ENCODE measurements around the gene SNRNP40.
"Not testable (repeated sequence)": the region's sequence is repeated elsewhere in the genome, so short reads cannot be mapped to it uniquely, and the experiment has no call there.

SNRNP40 gene

DNA sequence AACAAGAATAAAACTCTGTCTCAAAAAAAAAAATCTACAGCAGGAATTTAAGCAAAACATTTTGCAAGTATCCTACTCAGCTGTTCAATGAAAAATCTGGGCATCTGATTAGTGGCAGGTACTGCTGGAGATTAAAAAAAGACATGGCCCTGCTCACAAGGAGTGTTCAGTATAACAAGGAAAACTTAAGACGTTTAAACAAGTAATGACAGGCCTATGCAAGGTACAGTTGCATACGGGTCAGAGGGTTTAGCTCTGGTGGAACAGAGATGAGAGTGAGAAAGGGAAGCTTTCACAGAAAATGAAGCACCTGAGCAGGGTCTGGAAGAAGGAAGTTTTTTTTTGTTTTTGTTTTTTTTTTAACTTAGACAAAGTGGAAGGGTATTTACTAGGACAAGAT is 23.0 kb downstream of the SNRNP40 start:
- Histone ChIP-seq H3K4me2 (ENCODE audit: low read length) (no peak overlapping the region), H3K4me1 (ENCODE audit: control insufficient read depth, insufficient read depth, low read length) (no peaks in the 10 kb centered on the region), H3K36me3 (ENCODE audit: insufficient read depth, low read length) (peaks cover 57% of the 10 kb centered on the region), H3K9me3 (replicated peaks; ENCODE audit: low read length) (no peaks in the 10 kb centered on the region), H3K4me3 (ENCODE audit: low read length) (no peak overlapping the region), H3K27me3 (ENCODE audit: control insufficient read depth, insufficient read depth, low read length) (no peaks in the 10 kb centered on the region), H3K9ac (ENCODE audit: low read depth, low read length) (no peak overlapping the region)

DNA sequence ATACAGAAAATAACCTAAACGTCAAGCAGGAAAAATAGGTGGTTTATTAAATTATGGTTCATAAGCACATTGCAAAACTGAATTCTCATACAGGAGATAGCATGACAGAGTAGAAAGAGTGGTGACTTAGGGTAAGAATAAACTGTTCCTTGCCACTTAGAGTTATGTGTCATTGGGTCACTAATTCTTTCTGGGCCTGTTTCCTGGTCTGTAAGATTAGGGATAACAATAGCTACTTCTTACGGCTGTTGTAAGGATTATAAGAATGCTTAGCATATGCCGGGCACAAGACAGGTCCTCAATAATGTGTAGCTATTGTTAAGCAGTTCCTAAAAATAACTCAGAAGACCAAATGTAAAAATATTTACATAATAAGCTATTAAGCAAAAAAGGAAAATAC is 24.2 kb downstream of the SNRNP40 start:
- Histone ChIP-seq H3K4me2 (ENCODE audit: low read length) (no peak overlapping the region), H3K27me3 (ENCODE audit: control insufficient read depth, insufficient read depth, low read length) (no peaks in the 10 kb centered on the region), H3K9me3 (replicated peaks; ENCODE audit: low read length) (no peaks in the 10 kb centered on the region), H3K4me3 (ENCODE audit: low read length) (no peak overlapping the region), H3K36me3 (ENCODE audit: insufficient read depth, low read length) (peaks cover 61% of the 10 kb centered on the region), H3K4me1 (ENCODE audit: control insufficient read depth, insufficient read depth, low read length) (no peaks in the 10 kb centered on the region), H3K9ac (ENCODE audit: low read depth, low read length) (no peak overlapping the region)

DNA sequence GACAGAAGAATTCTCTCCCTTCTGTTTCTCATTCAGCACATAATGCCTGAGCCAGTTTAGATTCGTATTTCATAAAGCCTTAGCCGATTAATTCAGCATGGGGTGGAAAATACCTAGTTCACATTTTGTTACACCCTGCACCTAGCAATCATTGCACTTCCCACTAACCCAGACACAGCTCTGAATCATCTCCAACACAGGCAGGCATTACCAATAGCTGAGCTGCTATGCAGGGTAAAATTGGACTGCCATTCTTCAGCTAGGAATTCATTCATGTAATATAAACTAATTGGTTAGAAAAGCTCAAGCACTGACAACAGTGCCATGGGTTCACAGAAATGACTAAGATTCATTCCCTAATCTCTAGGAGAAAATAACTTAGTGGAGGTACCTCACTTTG is 30.0 kb downstream of the SNRNP40 start:
- H3K4me1 ChIP-seq (ENCODE audit: control insufficient read depth, insufficient read depth, low read length) = no peaks in the 10 kb centered on the region
- H3K27me3 ChIP-seq (ENCODE audit: control insufficient read depth, insufficient read depth, low read length) = no peaks in the 10 kb centered on the region
- no peak overlapping the region for H3K4me2 ChIP-seq (ENCODE audit: low read length)
- no peak overlapping the region for H3K9ac ChIP-seq (ENCODE audit: low read depth, low read length)
- no peaks in the 10 kb centered on the region for H3K9me3 ChIP-seq (replicated peaks; ENCODE audit: low read length)
- H3K36me3 ChIP-seq (ENCODE audit: insufficient read depth, low read length) = peaks cover 58% of the 10 kb centered on the region
- H3K4me3 ChIP-seq (ENCODE audit: low read length) = no peak overlapping the region

DNA sequence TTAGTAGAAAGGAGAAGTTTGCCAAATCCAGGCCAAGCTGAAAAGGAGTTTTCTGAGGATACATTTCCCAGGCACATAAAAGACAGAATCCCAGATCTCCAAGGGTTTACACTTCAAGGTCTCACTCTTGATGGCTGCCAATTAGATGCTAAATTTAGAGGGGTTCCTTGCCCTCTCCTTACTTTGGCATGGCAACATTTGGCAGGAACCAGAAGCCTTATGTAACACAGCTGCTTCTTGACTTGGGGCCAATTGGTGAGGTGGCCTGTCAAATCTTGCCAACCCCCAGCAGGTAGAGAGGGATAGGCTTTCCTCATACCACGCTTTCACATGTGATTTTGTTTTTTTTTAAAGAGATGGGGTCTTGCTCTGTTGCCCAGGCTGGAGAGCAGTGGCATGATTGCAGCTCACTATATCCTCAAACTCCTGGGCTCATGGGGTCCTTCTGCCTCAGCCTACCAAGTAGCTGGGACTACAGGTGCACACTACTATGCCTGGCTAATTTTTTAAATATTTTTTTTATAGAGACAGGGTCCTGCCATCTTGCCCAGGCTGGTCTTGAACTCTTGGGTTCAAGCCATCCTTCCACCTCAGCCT is 31.7 kb downstream of the SNRNP40 start:
- Histone ChIP-seq H3K4me3 (ENCODE audit: low read length) (no peak overlapping the region), H3K36me3 (ENCODE audit: insufficient read depth, low read length) (peaks cover 53% of the 10 kb centered on the region)

DNA sequence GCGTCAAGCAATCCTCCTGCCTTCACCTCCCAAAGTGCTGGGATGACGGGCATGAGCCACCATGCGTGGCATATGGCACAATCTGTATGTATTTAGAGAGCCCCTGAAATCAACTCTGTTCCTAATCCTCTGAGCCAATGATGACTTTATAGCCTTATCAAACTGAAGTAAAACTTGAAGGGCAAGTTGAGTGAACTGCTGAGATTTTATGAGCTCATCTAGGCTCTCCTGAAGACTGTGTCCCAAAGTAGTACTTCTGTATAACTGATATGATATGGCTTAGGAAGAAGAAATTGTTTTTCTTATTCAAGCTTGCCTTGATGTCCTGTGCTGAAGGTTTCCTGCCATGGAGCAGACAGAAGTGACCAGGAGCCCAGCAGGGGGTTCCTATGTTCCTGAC is 33.2 kb downstream of the SNRNP40 start:
- H3K4me2 ChIP-seq (ENCODE audit: low read length) = no peak overlapping the region
- H3K4me1 ChIP-seq (ENCODE audit: control insufficient read depth, insufficient read depth, low read length) = no peaks in the 10 kb centered on the region
- no peak overlapping the region for H3K9ac ChIP-seq (ENCODE audit: low read depth, low read length)
- H3K36me3 ChIP-seq (ENCODE audit: insufficient read depth, low read length) = peaks cover 54% of the 10 kb centered on the region
- H3K27me3 ChIP-seq (ENCODE audit: control insufficient read depth, insufficient read depth, low read length) = no peaks in the 10 kb centered on the region
- no peak overlapping the region for H3K4me3 ChIP-seq (ENCODE audit: low read length)
- no peaks in the 10 kb centered on the region for H3K9me3 ChIP-seq (replicated peaks; ENCODE audit: low read length)

More for the DNA sequence above, 31.7 kb downstream of the SNRNP40 start:
- H3K27me3 ChIP-seq (ENCODE audit: control insufficient read depth, insufficient read depth, low read length) = no peaks in the 10 kb centered on the region
- no peak overlapping the region for H3K9ac ChIP-seq (ENCODE audit: low read depth, low read length)
- no peak overlapping the region for H3K4me2 ChIP-seq (ENCODE audit: low read length)
- H3K9me3 ChIP-seq (replicated peaks; ENCODE audit: low read length) = no peaks in the 10 kb centered on the region
- no peaks in the 10 kb centered on the region for H3K4me1 ChIP-seq (ENCODE audit: control insufficient read depth, insufficient read depth, low read length)

DNA sequence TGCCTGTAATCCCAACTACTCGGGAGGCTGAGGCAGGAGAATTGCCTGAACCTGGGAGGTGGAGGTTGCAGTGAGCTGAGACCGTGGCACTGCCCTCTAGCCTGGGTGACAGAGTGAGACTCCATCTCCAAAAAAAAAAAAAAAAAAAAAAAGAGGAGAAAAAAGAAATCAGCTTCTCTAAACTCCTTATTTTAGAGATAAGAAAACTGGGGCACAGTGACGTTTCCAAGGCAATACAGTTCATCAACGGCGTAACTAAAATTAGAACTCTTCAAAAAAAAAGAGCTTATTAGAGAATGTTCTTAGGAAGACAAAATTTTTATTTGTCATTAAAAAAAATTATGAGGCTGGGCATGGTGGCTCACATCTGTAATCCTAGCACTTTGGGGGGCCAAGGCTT is 34.2 kb downstream of the SNRNP40 start:
- H3K9me3 ChIP-seq (replicated peaks; ENCODE audit: low read length); H3K27me3 ChIP-seq (ENCODE audit: control insufficient read depth, insufficient read depth, low read length); H3K4me1 ChIP-seq (ENCODE audit: control insufficient read depth, insufficient read depth, low read length); H3K9ac ChIP-seq (ENCODE audit: low read depth, low read length); H3K4me2 ChIP-seq (ENCODE audit: low read length); H3K4me3 ChIP-seq (ENCODE audit: low read length): not testable (repeated sequence)
- peaks cover 54% of the 10 kb centered on the region for H3K36me3 ChIP-seq (ENCODE audit: insufficient read depth, low read length)

DNA sequence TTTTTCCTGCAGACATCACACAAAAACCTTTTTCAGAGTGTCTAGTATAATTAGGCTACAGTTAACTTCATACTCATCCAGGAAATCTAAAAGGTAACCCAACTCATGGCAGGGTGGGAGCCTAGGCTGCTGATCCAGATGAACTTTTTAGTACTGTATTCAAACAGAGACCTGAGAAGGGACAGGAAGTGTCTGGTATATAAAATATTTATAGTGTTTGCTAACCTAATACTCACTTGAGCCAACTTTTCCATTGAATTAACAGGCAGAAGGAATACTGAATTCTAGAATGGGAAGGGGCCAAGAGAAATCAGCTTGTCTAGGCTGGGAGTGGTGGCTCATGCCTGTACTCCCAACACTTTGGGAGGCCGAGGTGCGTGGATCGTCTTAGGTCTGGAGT is 34.7 kb downstream of the SNRNP40 start:
- no peaks in the 10 kb centered on the region for H3K4me1 ChIP-seq (ENCODE audit: control insufficient read depth, insufficient read depth, low read length)
- peaks cover 57% of the 10 kb centered on the region for H3K36me3 ChIP-seq (ENCODE audit: insufficient read depth, low read length)
- no peaks in the 10 kb centered on the region for H3K27me3 ChIP-seq (ENCODE audit: control insufficient read depth, insufficient read depth, low read length)
- no peak overlapping the region for H3K4me2 ChIP-seq (ENCODE audit: low read length)
- H3K9me3 ChIP-seq (replicated peaks; ENCODE audit: low read length) = no peaks in the 10 kb centered on the region
- H3K4me3 ChIP-seq (ENCODE audit: low read length) = no peak overlapping the region
- no peak overlapping the region for H3K9ac ChIP-seq (ENCODE audit: low read depth, low read length)

DNA sequence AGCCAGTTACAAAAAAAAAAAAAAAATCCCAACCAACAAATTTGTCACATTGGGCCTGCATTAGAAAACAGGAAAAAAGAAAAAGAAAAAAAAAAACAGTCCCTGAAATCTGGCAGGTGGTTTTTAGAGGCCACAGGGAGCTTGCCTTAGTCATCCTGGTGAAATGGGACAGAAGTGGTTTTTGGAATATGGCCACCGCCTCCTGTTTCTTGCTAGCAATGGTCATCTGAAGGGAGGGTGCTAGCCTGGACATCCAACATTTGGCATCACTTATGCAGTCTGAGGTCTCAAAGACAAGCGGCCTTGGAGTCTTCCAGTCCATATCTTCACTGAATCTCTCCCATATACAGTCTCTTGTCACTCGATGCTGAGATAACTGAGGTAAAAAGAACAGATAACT is 36.8 kb downstream of the SNRNP40 start:
- Histone ChIP-seq H3K36me3 (ENCODE audit: insufficient read depth, low read length) (peaks cover 49% of the 10 kb centered on the region), H3K4me3 (ENCODE audit: low read length) (no peak overlapping the region), H3K9ac (ENCODE audit: low read depth, low read length) (no peak overlapping the region), H3K4me2 (ENCODE audit: low read length) (no peak overlapping the region), H3K4me1 (ENCODE audit: control insufficient read depth, insufficient read depth, low read length) (no peaks in the 10 kb centered on the region), H3K9me3 (replicated peaks; ENCODE audit: low read length) (no peaks in the 10 kb centered on the region), H3K27me3 (ENCODE audit: control insufficient read depth, insufficient read depth, low read length) (no peaks in the 10 kb centered on the region)

DNA sequence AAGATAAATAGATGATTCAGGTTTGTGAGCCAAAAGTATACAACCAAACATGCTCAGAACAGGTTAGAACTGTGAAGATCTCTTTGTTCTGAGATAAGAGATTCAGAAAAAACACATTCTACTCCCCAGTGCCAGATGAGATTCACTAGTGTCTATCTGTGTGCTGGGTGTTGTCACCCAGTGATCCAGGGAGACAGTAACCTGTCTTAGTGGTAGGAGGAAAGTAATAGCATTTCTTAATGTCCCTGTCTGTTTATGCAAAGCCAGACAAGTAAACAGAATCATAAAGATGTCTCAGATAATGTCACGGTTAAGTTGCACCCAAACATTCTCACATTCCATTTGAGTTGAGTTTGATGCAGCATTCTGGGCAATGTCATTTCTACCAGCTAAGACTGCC is 38.0 kb downstream of the SNRNP40 start:
- Histone ChIP-seq H3K9ac (ENCODE audit: low read depth, low read length) (no peak overlapping the region), H3K4me3 (ENCODE audit: low read length) (no peak overlapping the region), H3K4me2 (ENCODE audit: low read length) (no peak overlapping the region), H3K27me3 (ENCODE audit: control insufficient read depth, insufficient read depth, low read length) (no peaks in the 10 kb centered on the region), H3K9me3 (replicated peaks; ENCODE audit: low read length) (no peaks in the 10 kb centered on the region), H3K4me1 (ENCODE audit: control insufficient read depth, insufficient read depth, low read length) (no peaks in the 10 kb centered on the region), H3K36me3 (ENCODE audit: insufficient read depth, low read length) (peaks cover 44% of the 10 kb centered on the region)

DNA sequence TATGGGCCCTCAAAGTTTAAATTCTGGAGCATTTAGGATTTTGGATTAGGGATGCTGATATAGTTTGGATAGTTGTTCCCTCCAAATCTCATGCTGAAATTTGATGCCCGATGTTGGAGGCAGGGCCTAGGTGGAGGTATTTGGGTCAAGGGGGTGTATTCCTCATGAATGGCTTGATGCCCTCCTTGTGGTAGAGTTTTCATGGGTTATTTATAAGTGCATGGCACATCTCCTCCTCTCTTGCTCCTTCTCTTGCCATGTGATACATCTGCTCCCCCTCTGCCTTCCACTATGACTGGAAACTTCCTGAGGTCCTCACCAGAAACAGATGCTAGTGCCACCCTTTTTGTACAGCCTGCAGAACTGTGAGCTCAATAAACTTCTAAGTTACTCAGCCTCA is 39.4 kb downstream of the SNRNP40 start:
- H3K9me3 ChIP-seq (replicated peaks; ENCODE audit: low read length) = no peaks in the 10 kb centered on the region
- H3K4me1 ChIP-seq (ENCODE audit: control insufficient read depth, insufficient read depth, low read length) = no peaks in the 10 kb centered on the region
- H3K36me3 ChIP-seq (ENCODE audit: insufficient read depth, low read length) = peaks cover 40% of the 10 kb centered on the region

DNA sequence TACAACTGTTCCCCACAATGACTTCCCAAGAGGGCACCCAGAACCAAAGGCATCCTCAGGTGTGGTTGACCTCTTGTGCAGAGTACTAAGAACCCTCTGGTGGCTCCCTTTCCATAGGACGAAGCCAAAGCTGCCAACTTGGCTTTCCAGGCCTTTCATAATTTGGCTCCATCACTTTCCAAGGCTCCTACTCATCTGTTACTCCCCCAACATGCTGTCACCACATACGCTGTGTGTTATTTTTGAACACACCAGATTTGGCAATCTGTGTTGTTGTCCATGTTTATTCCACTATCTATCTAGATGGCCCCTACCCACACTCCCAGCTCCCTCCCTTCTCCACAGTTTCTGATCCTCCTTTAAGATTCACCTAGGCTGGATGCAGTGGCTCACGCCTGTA is 46.7 kb downstream of the SNRNP40 start:
- Histone ChIP-seq H3K4me2 (ENCODE audit: low read length) (no peak overlapping the region), H3K9ac (ENCODE audit: low read depth, low read length) (no peak overlapping the region)

More for the DNA sequence above, 39.4 kb downstream of the SNRNP40 start:
- no peaks in the 10 kb centered on the region for H3K27me3 ChIP-seq (ENCODE audit: control insufficient read depth, insufficient read depth, low read length)
- H3K4me2 ChIP-seq (ENCODE audit: low read length) = no peak overlapping the region
- no peak overlapping the region for H3K4me3 ChIP-seq (ENCODE audit: low read length)
- no peak overlapping the region for H3K9ac ChIP-seq (ENCODE audit: low read depth, low read length)

DNA sequence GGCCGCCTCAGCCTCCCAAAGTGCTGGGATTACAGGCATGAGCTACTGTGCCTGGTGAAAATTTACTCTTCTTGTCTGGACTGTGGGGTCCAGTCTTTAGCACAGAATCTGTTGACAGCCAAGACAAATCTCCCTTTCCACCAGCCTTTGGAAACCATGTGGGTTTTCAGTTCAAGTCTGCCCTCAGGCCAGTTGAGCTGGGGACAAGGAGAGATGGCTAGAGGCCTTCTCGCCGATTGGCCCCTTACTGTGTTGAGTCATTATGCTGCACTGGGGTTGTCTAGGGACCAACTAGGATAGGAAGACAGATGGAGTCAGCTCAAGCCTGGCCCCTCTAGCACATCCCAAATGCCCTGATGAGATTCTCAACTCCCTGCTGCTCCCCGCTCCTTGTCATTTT is 48.3 kb downstream of the SNRNP40 start:
- H3K4me2 ChIP-seq (ENCODE audit: low read length) = no peak overlapping the region

More for the DNA sequence above, 46.7 kb downstream of the SNRNP40 start:
- H3K9me3 ChIP-seq (replicated peaks; ENCODE audit: low read length) = no peaks in the 10 kb centered on the region
- H3K4me1 ChIP-seq (ENCODE audit: control insufficient read depth, insufficient read depth, low read length) = no peaks in the 10 kb centered on the region
- H3K4me3 ChIP-seq (ENCODE audit: low read length) = no peak overlapping the region
- H3K27me3 ChIP-seq (ENCODE audit: control insufficient read depth, insufficient read depth, low read length) = no peaks in the 10 kb centered on the region
- H3K36me3 ChIP-seq (ENCODE audit: insufficient read depth, low read length) = no peaks in the 10 kb centered on the region

More for the DNA sequence above, 48.3 kb downstream of the SNRNP40 start:
- H3K4me3 ChIP-seq (ENCODE audit: low read length) = no peak overlapping the region
- peaks cover 8% of the 10 kb centered on the region for H3K27me3 ChIP-seq (ENCODE audit: control insufficient read depth, insufficient read depth, low read length)
- no peaks in the 10 kb centered on the region for H3K9me3 ChIP-seq (replicated peaks; ENCODE audit: low read length)
- no peak overlapping the region for H3K9ac ChIP-seq (ENCODE audit: low read depth, low read length)
- H3K4me1 ChIP-seq (ENCODE audit: control insufficient read depth, insufficient read depth, low read length) = no peaks in the 10 kb centered on the region
- H3K36me3 ChIP-seq (ENCODE audit: insufficient read depth, low read length) = no peaks in the 10 kb centered on the region

All from skeletal muscle satellite cell (primary cell).